SK-N-MC (cell line): ENCODE results near the gene FHIT.

ENCODE experiments used
- EZH2 ChIP-seq: fragments of 200-600 bp; sonication (generic); IDR thresholded peaks from one replicate; pipeline ENCODE4 v1.6.1; 2017; ENCODE audit warnings: antibody characterized with exemption
- FOXP2 ChIP-seq: optimal IDR thresholded peaks from 2 replicates; pipeline ENCODE3; 2011; ENCODE audit warnings: mild to moderate bottlenecking, moderate library complexity; ENCODE audit not compliant: insufficient read depth; ENCODE audit errors: extremely low read length, control extremely low read depth
- POLR2AphosphoS5 ChIP-seq: IDR thresholded peaks from 2 replicates; pipeline ENCODE4 v1.6.1; 2012; ENCODE audit warnings: mild to moderate bottlenecking, low read depth, low read length, borderline replicate concordance

- TF ChIP-seq EZH2 (no peak), POLR2AphosphoS5 (no peak), FOXP2 (no peak)
Observed at GRCh38 chr3:59856934-59857460, 1394.3 kb downstream of the FHIT start.
